ENCODE measurements around the gene RASSF8. TPM values are rescaled to one million over a fixed set of nuclear protein-coding genes. Genes with fewer than 3 reads are reported as not detected.

RASSF8 gene
- total and polyA plus RNA-seq, 4 donors: 10.6 to 86.7 (median 47.3) TPM

GRCh38 chr12:25992026-25992782 lies 33.7 kb downstream of the RASSF8 start:
- H3K27me3 ChIP-seq (ENCODE audit: control insufficient read depth in 1 of 2, insufficient read depth in 2 of 2, low read length in 1 of 2): no peaks in the 10 kb centered on the region
- WGBS, 2 donors: 47 to 48% methylated on average over 4 of the region's 4 CpGs
- intact Hi-C loops (cut with DNase I): loop anchor here in 1 of 2 donors (5.0 kb wide), 1 partner anchor 35 kb away; the partner anchor contains the start of gene RASSF8
- H3K9me3 ChIP-seq (ENCODE audit: control insufficient read depth, low read length): no peaks in the 10 kb centered on the region
- peaks cover 2 to 6% of the 10 kb centered on the region in 2 donors for H3K4me1 ChIP-seq (ENCODE audit: control insufficient read depth in 1 of 2, insufficient read depth in 2 of 2, low read length in 2 of 2)
- H3K4me3 ChIP-seq (ENCODE audit: low read length in 2 of 2): no peak overlapping the region
- ATAC-seq (ENCODE audit: low FRiP score) (no peak), DNase-seq (no peak)
- H3K36me3 ChIP-seq (ENCODE audit: control insufficient read depth in 1 of 2, insufficient read depth in 2 of 2, low read length in 1 of 2): no peaks in the 10 kb centered on the region
- H3K27ac ChIP-seq (ENCODE audit: low read depth in 1 of 2, low read length in 2 of 2): peak overlapping the region in 1 of 2 donors; percentile 29

GRCh38 chr12:25993901-25994651 lies 35.6 kb downstream of the RASSF8 start:
- no peak for DNase-seq
- Histone ChIP-seq H3K9me3 (ENCODE audit: control insufficient read depth, low read length) (no peaks in the 10 kb centered on the region), H3K27ac (ENCODE audit: low read depth in 1 of 2, low read length in 2 of 2) (peak overlapping the region; percentile 77 to 81), H3K36me3 (ENCODE audit: control insufficient read depth in 1 of 2, insufficient read depth in 2 of 2, low read length in 1 of 2) (no peaks in the 10 kb centered on the region), H3K4me3 (ENCODE audit: low read length in 2 of 2) (peak overlapping the region in 1 of 2 donors; percentile 32), H3K4me1 (ENCODE audit: control insufficient read depth in 1 of 2, insufficient read depth in 2 of 2, low read length in 2 of 2) (peaks cover 2 to 3% of the 10 kb centered on the region in 2 donors), H3K27me3 (ENCODE audit: control insufficient read depth in 1 of 2, insufficient read depth in 2 of 2, low read length in 1 of 2) (no peaks in the 10 kb centered on the region)
- ATAC-seq (ENCODE audit: low FRiP score): no peak
- WGBS, 2 donors: 3 to 9% methylated on average over 3 of the region's 3 CpGs
- intact Hi-C loops (cut with DNase I): loop anchor here in 1 of 2 donors (5.0 kb wide), 1 partner anchor 37 kb away; the partner anchor contains the start of gene RASSF8

- ATAC-seq (ENCODE audit: low FRiP score) (no peak), DNase-seq (no peak)
- intact Hi-C loops (cut with DNase I): loop anchor here in 1 of 2 donors (5.0 kb wide), 1 partner anchor 38 kb away; the partner anchor contains the start of gene RASSF8
- peaks cover 2 to 3% of the 10 kb centered on the region in 2 donors for H3K4me1 ChIP-seq (ENCODE audit: control insufficient read depth in 1 of 2, insufficient read depth in 2 of 2, low read length in 2 of 2)
- WGBS, 2 donors: 39% methylated on average over 2 of the region's 2 CpGs
- H3K27me3 ChIP-seq (ENCODE audit: control insufficient read depth in 1 of 2, insufficient read depth in 2 of 2, low read length in 1 of 2): no peaks in the 10 kb centered on the region
- peak overlapping the region; percentile 77 to 97 for H3K27ac ChIP-seq (ENCODE audit: low read depth in 1 of 2, low read length in 2 of 2)
- H3K9me3 ChIP-seq (ENCODE audit: control insufficient read depth, low read length): no peaks in the 10 kb centered on the region
- H3K4me3 ChIP-seq (ENCODE audit: low read length in 2 of 2): no peak overlapping the region
- no peaks in the 10 kb centered on the region for H3K36me3 ChIP-seq (ENCODE audit: control insufficient read depth in 1 of 2, insufficient read depth in 2 of 2, low read length in 1 of 2)
These were observed 36.6 kb downstream of the RASSF8 start for GRCh38 chr12:25994901-25995625.

- DNase-seq (no peak), ATAC-seq (ENCODE audit: low FRiP score) (no peak)
- H3K27me3 ChIP-seq (ENCODE audit: control insufficient read depth in 1 of 2, insufficient read depth in 2 of 2, low read length in 1 of 2): no peaks in the 10 kb centered on the region
- H3K36me3 ChIP-seq (ENCODE audit: control insufficient read depth in 1 of 2, insufficient read depth in 2 of 2, low read length in 1 of 2): no peaks in the 10 kb centered on the region
- H3K4me1 ChIP-seq (ENCODE audit: control insufficient read depth in 1 of 2, insufficient read depth in 2 of 2, low read length in 2 of 2): peaks cover 2 to 3% of the 10 kb centered on the region in 2 donors
- no peaks in the 10 kb centered on the region for H3K9me3 ChIP-seq (ENCODE audit: control insufficient read depth, low read length)
- H3K4me3 ChIP-seq (ENCODE audit: low read length in 2 of 2): no peak overlapping the region
- WGBS, 2 donors: 36 to 60% methylated on average over 2 of the region's 2 CpGs
- peak overlapping the region; percentile 9 to 10 for H3K27ac ChIP-seq (ENCODE audit: low read depth in 1 of 2, low read length in 2 of 2)
- intact Hi-C loops (cut with DNase I): no loop called here
These were observed 37.4 kb downstream of the RASSF8 start for GRCh38 chr12:25995906-25996305.

GRCh38 chr12:25996677-25997076 lies 38.2 kb downstream of the RASSF8 start:
- DNase-seq (no peak), ATAC-seq (ENCODE audit: low FRiP score) (no peak)
- intact Hi-C loops (cut with DNase I): no loop called here
- no peak overlapping the region for H3K27ac ChIP-seq (ENCODE audit: low read depth in 1 of 2, low read length in 2 of 2)
- no peaks in the 10 kb centered on the region for H3K27me3 ChIP-seq (ENCODE audit: control insufficient read depth in 1 of 2, insufficient read depth in 2 of 2, low read length in 1 of 2)
- WGBS, 2 donors: 84 to 85% methylated on average over 1 of the region's 1 CpG
- H3K4me3 ChIP-seq (ENCODE audit: low read length in 2 of 2): no peak overlapping the region
- no peaks in the 10 kb centered on the region for H3K9me3 ChIP-seq (ENCODE audit: control insufficient read depth, low read length)
- no peaks in the 10 kb centered on the region for H3K36me3 ChIP-seq (ENCODE audit: control insufficient read depth in 1 of 2, insufficient read depth in 2 of 2, low read length in 1 of 2)
- H3K4me1 ChIP-seq (ENCODE audit: control insufficient read depth in 1 of 2, insufficient read depth in 2 of 2, low read length in 2 of 2): peaks cover 2 to 3% of the 10 kb centered on the region in 2 donors

- H3K4me1 ChIP-seq (ENCODE audit: control insufficient read depth in 1 of 2, insufficient read depth in 2 of 2, low read length in 2 of 2): peaks cover 2 to 3% of the 10 kb centered on the region in 2 donors
- H3K36me3 ChIP-seq (ENCODE audit: control insufficient read depth in 1 of 2, insufficient read depth in 2 of 2, low read length in 1 of 2): peaks cover 0 to 2% of the 10 kb centered on the region in 2 donors
- intact Hi-C loops (cut with DNase I): no loop called here
- H3K4me3 ChIP-seq (ENCODE audit: low read length in 2 of 2): no peak overlapping the region
- no peaks in the 10 kb centered on the region for H3K9me3 ChIP-seq (ENCODE audit: control insufficient read depth, low read length)
- no peak overlapping the region for H3K27ac ChIP-seq (ENCODE audit: low read depth in 1 of 2, low read length in 2 of 2)
- 24 to 31% methylated on average over 6 of the region's 6 CpGs for WGBS, 2 donors
- no peak for ATAC-seq (ENCODE audit: low FRiP score)
- no peaks in the 10 kb centered on the region for H3K27me3 ChIP-seq (ENCODE audit: control insufficient read depth in 1 of 2, insufficient read depth in 2 of 2, low read length in 1 of 2)
- no peak for DNase-seq
These were observed 38.9 kb downstream of the RASSF8 start for GRCh38 chr12:25997201-25997963.

GRCh38 chr12:26000898-26001297 lies 42.4 kb downstream of the RASSF8 start:
- Histone ChIP-seq H3K9me3 (ENCODE audit: control insufficient read depth, low read length) (no peaks in the 10 kb centered on the region), H3K4me3 (ENCODE audit: low read length in 2 of 2) (no peak overlapping the region), H3K27me3 (ENCODE audit: control insufficient read depth in 1 of 2, insufficient read depth in 2 of 2, low read length in 1 of 2) (no peaks in the 10 kb centered on the region), H3K4me1 (ENCODE audit: control insufficient read depth in 1 of 2, insufficient read depth in 2 of 2, low read length in 2 of 2) (no peaks in the 10 kb centered on the region), H3K36me3 (ENCODE audit: control insufficient read depth in 1 of 2, insufficient read depth in 2 of 2, low read length in 1 of 2) (peaks cover 0 to 2% of the 10 kb centered on the region in 2 donors), H3K27ac (ENCODE audit: low read depth in 1 of 2, low read length in 2 of 2) (no peak overlapping the region)
- no peak for DNase-seq
- 94 to 95% methylated on average over 4 of the region's 4 CpGs for WGBS, 2 donors
- intact Hi-C loops (cut with DNase I): loop anchor here in 1 of 2 donors (5.0 kb wide), 1 partner anchor 1004 kb away; no protein-coding TSS in a partner anchor
- no peak for ATAC-seq (ENCODE audit: low FRiP score)

- no peak overlapping the region for H3K27ac ChIP-seq (ENCODE audit: low read depth in 1 of 2, low read length in 2 of 2)
- H3K4me1 ChIP-seq (ENCODE audit: control insufficient read depth in 1 of 2, insufficient read depth in 2 of 2, low read length in 2 of 2): no peaks in the 10 kb centered on the region
- H3K27me3 ChIP-seq (ENCODE audit: control insufficient read depth in 1 of 2, insufficient read depth in 2 of 2, low read length in 1 of 2): no peaks in the 10 kb centered on the region
- WGBS, 2 donors: 88% methylated on average over 2 of the region's 2 CpGs
- peaks cover 0 to 2% of the 10 kb centered on the region in 2 donors for H3K36me3 ChIP-seq (ENCODE audit: control insufficient read depth in 1 of 2, insufficient read depth in 2 of 2, low read length in 1 of 2)
- H3K9me3 ChIP-seq (ENCODE audit: control insufficient read depth, low read length): no peaks in the 10 kb centered on the region
- ATAC-seq (ENCODE audit: low FRiP score) (no peak), DNase-seq (no peak)
- intact Hi-C loops (cut with DNase I): loop anchor here in 1 of 2 donors (5.0 kb wide), 1 partner anchor 1004 kb away; no protein-coding TSS in a partner anchor
- no peak overlapping the region for H3K4me3 ChIP-seq (ENCODE audit: low read length in 2 of 2)
These were observed 43.0 kb downstream of the RASSF8 start for GRCh38 chr12:26001530-26001929.
